Measurements from ENCODE around the gene FKBP5. TPM values are rescaled to one million over a fixed set of nuclear protein-coding genes. Genes with fewer than 3 reads are reported as not detected.
A peak's percentile ranks its signal among the peaks of the same experiment; 100 is the strongest.

Gene FKBP5
- total and polyA plus RNA-seq, 9 of the 15 experiments (the other 6 are each of a cell fraction or from before 2014, with no cell fraction given), result 32.7 to 151 (median 75.0) TPM

GRCh38 chr6:35727935-35728682, 39.4 kb upstream of the FKBP5 start (continued):
- TF ChIP-seq NFE2L1 (tag; IDR thresholded peaks at IDR 0.05; ENCODE audit: borderline replicate concordance, low read depth), result no peak
- TF ChIP-seq ILK (tag; IDR thresholded peaks at IDR 0.05; ENCODE audit: borderline replicate concordance, low read depth), result no peak
- no peak for TF ChIP-seq ATF3 (IDR thresholded peaks at IDR 0.05)
- 0 out of 2 replicates have a peak, but pooled peaks have one; percentile 68 for TF ChIP-seq ATF3 (CRISPR knock-in tag; conservative IDR thresholded peaks at IDR 0.05)
- no peak for TF ChIP-seq ZNF561 (CRISPR knock-in tag; conservative IDR thresholded peaks at IDR 0.05)
- peak in 1 of 2 experiments; percentile 23; a peak in 1 of 4 replicates for TF ChIP-seq ETV6 (IDR thresholded peaks at IDR 0.05; ENCODE audit: borderline replicate concordance in 1 of 2, low read depth in 2 of 2, low read length in 1 of 2)
- TF ChIP-seq ETV6 (CRISPR knock-in tag; IDR thresholded peaks at IDR 0.05; ENCODE audit: borderline replicate concordance), result no peak
- TF ChIP-seq HDAC8 (tag; IDR thresholded peaks at IDR 0.05), result peak; percentile 50; the same call in 1 of the 2 replicates
- no peak for TF ChIP-seq ZHX1 (conservative IDR thresholded peaks at IDR 0.05; ENCODE audit: low read length)
- TF ChIP-seq CCNT2 (IDR thresholded peaks at IDR 0.05; ENCODE audit: borderline replicate concordance, extremely low read depth, insufficient read length, low read depth, low read length), result peak; percentile 92
- peak in 1 of 2 experiments; percentile 29 for TF ChIP-seq AFF1 (IDR thresholded peaks at IDR 0.05; ENCODE audit: low read depth in 1 of 2, partially characterized antibody in 2 of 2)
- TF ChIP-seq ZNF785 (CRISPR knock-in tag; IDR thresholded peaks at IDR 0.05), result no peak
- TF ChIP-seq E2F8 (IDR thresholded peaks at IDR 0.05; ENCODE audit: low read depth, partially characterized antibody), result peak; percentile 24
